Renal cortical epithelial cell (primary cell): Measurements from ENCODE around the gene SYNJ2. TPM values are rescaled to one million over a fixed set of nuclear protein-coding genes. Genes with fewer than 3 reads are reported as not detected.

Source experiments
- DNase-seq: peaks from one replicate; pipeline ENCODE4 v3.0.0-alpha.2; 2011; ENCODE audit warnings: low read depth
- total RNA-seq: library from RNA; depleted of rRNA; stranded (reverse); fragments of >200 nt; gene quantifications from 2 replicates; pipeline ENCODE4 v1.2.3, GENCODE V29; 2014

Gene SYNJ2
- total RNA-seq, 1 donor from 2014 or later = 13.3 TPM

DNA sequence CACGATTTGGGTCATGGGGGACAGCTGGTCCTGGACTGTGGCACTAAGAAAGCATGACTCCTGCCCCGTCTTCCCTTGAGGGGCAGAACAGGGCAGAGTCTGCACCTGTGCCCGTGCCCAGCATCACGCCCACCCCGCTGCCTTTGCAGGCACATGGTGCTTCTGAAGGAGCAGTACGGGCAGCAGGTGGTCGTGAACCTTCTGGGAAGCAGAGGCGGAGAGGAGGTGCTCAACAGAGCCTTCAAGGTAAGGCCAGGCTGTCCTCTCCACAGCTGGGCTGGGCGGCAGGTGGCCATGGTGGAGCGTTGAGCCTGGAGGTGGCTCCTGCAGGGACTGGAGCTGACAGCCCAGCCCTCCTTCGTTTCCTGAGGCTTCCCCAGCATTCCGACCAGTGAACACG is 77.4 kb downstream of the SYNJ2 start:
- DNase-seq = no peak

DNA sequence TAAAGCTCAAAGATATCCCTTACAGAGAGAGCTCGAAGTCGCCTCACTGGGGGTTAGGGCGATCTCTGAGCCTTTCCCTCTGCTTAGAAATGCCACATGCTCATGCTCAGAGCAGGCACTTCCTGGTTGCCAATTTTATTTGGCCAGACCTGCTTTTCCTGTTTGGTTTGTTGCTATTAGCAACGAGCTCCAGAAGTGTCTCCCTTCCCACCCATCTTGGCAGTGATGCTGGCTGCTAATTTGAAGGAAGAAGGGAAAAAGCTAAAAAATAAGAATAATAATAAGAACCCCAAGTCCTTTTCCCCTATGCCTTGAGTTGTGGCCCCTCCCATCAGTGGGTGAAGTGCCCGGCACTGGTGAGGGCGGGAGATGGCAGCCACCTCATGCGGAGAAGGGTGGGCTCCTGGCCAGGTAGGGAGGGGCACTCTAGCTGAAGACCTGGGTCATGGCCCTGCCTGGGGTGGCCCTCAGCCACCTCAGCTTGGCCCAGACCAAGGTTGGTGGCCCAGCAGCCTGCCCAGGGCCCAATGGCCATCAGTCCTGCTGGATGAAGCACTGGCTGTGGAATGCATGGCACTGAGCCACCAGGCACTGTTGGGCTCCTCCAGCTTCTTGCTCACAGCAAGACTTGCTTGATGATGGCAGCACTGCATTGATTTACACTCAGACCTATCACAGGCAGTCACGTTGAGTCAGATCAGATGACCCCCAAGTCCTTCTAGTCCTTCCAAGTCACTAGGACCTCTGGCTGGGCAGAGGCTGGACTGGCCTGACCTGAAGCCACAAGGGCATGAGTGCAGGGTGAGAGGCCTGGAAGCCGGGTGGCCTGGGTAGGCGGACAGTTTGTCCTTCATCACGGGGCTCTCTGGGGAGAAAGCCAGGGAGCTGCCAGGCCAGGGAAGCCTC is 79.0 kb downstream of the SYNJ2 start:
- DNase-seq = peak; percentile 84

GRCh38 chr6:158061361-158061708 is 79.7 kb downstream of the SYNJ2 start:
- DNase-seq = no peak

- no peak for DNase-seq
Measured at GRCh38 chr6:158061709-158062461, 80.2 kb downstream of the SYNJ2 start.

- no peak for DNase-seq
Measured at GRCh38 chr6:158063736-158064135, 82.1 kb downstream of the SYNJ2 start.

DNA sequence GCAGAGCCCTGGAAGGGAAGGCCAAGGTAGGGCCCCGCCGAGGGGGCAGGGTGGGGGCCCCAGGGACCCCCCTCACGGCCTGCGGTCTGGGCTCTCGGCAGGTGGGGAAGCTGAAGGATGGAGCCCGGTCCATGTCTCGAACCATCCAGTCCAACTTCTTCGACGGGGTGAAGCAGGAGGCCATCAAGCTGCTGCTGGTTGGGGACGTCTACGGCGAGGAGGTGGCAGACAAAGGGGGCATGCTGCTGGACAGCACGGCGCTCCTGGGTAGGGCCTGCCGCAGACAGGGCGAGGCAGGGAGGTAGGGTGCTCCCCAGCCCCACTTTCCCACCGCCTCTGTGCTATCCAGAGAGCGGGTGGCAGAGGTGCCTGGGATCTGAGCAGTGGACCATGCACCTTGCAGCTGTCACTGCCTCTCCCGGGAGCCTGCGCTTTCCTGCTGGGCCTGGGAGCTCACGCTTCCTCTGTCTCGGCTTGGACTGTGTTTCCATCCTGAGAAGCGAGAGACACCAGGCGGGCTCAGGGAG is 83.1 kb downstream of the SYNJ2 start:
- DNase-seq = no peak

- DNase-seq = no peak
Measured at GRCh38 chr6:158066136-158066781, 84.6 kb downstream of the SYNJ2 start.

GRCh38 chr6:158067436-158068015 is 85.9 kb downstream of the SYNJ2 start:
- peak; percentile 44 for DNase-seq

- no peak for DNase-seq
Measured at GRCh38 chr6:158068156-158068892, 86.7 kb downstream of the SYNJ2 start.

- peak; percentile 84 for DNase-seq
Measured at GRCh38 chr6:158068893-158069799, 87.5 kb downstream of the SYNJ2 start.

GRCh38 chr6:158069800-158070195 is 88.1 kb downstream of the SYNJ2 start:
- no peak for DNase-seq

DNA sequence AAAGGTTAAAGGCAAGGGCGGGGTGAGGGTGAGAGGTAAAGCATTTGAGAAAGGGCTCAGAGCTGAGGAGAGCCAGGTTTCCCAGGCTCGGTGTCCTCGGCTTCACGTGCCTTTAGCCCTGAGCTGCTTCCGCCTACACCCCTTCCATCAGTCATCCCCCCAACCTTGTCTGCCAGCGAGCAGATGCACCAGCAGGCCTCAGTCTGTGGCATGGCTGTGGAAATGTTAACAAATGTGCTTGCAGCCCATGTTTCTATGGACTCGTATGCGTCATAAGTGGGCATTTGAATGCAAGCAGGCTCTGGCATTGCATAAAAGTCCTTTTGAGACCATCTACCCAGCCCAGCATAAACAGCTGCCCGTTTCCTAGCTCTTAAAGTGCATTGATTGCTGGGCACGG is 88.8 kb downstream of the SYNJ2 start:
- no peak for DNase-seq

GRCh38 chr6:158071121-158072082 is 89.7 kb downstream of the SYNJ2 start:
- no peak for DNase-seq

- peak; percentile 54 for DNase-seq
Measured at GRCh38 chr6:158072083-158072721, 90.5 kb downstream of the SYNJ2 start.

DNA sequence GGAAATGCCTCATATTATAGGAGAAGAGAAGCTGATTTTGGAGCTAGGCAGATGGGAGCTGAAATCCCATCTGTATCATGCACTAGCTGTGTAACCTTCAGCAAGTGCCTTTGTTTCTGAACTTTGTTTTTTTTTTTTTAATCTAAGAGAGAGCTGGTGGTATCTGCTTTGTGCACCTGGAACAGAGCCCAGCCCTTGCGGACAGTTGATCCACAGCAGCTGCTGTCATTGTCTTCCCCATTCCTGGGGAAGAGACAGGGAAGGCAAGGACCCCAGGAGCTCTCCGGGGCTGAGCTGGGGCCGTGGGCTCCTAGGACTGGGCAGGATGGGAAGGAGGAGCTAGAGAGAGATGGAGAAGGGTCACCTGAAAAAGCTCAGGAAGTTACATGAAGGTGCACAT is 92.1 kb downstream of the SYNJ2 start:
- DNase-seq = no peak

DNA sequence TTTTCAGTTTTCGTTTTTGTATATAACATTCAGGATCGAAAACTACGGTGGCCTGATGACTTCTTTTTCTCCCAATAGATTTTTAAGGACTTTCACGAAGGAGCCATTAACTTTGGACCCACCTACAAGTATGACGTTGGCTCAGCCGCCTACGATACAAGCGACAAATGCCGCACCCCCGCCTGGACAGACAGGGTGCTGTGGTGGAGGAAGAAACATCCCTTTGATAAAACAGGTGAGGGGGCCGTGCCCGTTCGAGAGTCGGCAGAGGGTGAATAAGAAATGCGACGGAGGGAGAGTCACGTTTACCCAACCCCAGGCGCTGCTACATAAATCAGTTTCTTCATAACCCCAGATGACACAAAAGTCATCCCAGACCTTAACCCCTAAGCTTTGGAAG is 94.9 kb downstream of the SYNJ2 start:
- no peak for DNase-seq

- DNase-seq = no peak
Measured at GRCh38 chr6:158077676-158078075, 96.0 kb downstream of the SYNJ2 start.

DNA sequence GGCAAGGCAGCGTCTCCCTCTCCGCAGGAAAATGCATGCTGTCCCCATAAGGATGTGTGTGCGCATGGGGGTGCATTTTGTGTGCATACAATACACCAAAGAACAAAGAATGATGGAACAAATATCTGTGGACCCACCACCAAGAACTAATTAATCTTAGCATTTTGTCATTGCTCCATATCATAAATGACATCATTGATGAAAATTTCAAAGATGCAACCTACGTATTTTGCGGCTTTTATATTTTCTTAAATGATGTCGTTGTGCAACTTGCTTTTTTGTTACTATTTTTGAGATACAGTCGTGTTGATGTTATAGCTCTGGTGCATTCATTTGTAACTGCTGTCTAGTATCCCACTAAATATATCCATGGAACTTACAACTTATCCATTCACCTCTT is 96.7 kb downstream of the SYNJ2 start:
- no peak for DNase-seq
